Measurements from ENCODE around the gene PIH1D2.

GRCh38 chr11:112029460-112029859 is 44.4 kb downstream of the PIH1D2 start:
- TF ChIP-seq CTCF (conservative IDR thresholded peaks at IDR 0.05 in 1 of 2, IDR thresholded peaks at IDR 0.05 in 1 of 2; ENCODE audit: extremely low read depth in 1 of 2, insufficient read depth in 1 of 2, low read depth in 1 of 2, low read length in 2 of 2) (no peak), EZH2 (IDR thresholded peaks at IDR 0.05; ENCODE audit: borderline replicate concordance, low read length) (no peak)
